ENCODE results near the gene LDAH.

Gene LDAH

DNA sequence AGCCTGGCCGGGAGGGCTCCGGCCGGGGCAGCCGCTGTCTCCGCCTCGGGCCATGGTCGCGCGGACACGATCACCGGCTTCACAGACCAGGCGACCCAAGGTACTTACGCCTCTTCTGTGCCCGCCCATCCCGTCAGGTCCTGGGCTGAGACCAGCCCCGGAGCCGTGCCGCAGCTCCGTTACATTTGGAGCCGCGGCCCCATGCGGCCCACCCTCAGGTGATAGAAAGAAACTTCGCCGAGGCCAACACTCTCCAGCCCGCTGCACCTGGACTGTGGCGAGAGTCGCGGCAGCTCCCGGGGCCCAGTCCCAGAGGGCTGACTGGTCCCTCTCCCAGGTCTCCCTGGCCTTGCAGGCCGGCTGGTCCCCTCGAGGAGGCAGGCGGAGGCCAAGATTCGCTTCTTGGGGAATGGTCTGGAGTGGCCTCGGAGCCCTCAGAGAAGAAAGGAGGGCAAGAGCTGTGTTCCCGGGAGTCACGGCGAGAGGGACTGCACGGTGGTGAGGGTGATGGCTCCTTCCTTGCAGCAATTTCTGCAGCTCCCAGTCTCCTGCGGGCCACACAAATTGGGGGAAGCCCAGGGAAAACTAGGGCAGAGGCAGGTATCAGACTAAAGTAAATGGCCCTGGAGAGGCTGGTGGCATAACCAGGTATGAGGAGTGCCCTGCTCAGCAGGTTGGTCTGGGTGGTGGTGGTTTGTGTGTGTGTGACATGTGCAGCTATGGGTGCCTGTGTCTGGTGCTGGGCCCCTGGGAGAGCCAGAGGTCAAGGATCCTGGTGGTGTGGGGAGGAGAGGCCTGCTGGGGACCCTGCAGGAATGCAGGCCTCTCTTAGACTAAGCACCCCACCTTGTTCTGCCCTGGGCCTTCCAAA is 155.1 kb downstream of the LDAH start:
- DNase-seq (ENCODE audit: low spot score) = no peak

DNA sequence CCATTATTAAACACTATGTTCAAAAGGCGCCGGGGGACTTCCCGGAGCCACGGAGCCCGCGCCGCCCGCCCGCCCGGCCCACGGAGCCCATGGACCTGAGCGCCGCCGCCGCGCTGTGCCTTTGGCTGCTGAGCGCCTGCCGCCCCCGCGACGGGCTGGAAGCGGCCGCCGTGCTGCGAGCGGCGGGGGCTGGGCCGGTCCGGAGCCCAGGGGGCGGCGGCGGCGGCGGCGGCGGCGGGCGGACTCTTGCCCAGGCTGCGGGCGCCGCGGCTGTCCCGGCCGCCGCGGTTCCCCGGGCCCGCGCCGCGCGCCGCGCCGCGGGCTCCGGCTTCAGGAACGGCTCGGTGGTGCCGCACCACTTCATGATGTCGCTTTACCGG is 155.8 kb downstream of the LDAH start:
- no peak for DNase-seq (ENCODE audit: low spot score)

GRCh38 chr2:20666304-20667150 is 156.4 kb downstream of the LDAH start, which contains the start of gene GDF7:
Gene GDF7 (plus strand): TSS chr2:20667144. CDS start chr2:20667240, 96 bp downstream.
- peak; percentile 76 for DNase-seq (ENCODE audit: low spot score)

DNA sequence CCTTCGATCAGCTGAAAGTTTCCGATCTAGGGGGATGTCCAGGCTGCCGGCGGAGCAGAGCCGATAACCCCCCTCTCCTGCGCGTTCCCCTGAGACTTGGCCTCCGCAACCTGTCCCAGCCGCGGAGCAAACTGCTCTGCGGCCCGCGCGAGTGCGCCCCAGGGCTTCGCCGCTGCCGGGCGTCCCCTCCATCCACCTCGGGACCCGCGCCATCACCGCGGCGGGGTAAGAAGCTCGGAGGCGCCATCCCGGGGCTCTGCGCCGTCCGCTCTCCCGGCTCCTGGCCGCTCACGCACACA is 156.9 kb downstream of the LDAH start:
- no peak for DNase-seq (ENCODE audit: low spot score)

GRCh38 chr2:20665243-20666004 is 157.5 kb downstream of the LDAH start:
- DNase-seq (ENCODE audit: low spot score) = no peak

DNA sequence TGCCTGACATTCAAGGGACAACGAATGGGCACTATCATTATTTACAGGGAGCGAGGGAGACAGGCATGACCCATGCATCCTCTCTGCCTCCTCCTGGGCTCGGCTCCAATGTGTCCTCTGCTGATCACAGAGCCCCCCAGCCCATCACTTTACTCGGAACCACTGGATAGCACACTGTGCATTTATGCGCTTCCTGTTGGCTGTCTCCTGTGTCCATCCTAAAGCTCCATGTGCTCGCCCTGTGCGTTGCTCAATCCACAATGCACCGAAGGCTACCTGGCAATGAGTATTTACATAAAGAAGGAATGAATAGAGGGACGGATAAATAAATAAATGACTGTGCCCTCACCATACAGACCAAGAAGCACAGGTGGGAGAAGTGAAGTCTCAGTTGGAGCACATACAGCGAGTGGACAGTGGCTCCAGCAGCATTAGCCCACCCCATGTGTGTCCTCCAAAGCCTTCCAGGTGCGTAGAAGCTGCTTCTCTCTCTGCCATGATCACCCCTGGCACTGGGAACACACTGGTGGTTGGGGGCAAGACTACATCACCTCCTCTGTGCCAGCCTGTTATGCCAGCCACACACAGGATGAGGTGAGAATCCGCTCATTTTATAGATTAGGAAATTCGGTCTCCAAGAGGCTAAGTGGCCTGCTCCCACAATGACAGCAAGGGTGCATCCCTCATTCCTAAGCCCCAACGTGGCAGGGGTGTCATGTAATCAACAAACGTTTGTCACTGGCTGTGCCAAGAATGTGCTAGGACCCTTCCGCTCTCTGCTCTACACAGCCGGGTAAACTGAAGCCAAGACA is 158.3 kb downstream of the LDAH start:
- DNase-seq (ENCODE audit: low spot score) = no peak

DNA sequence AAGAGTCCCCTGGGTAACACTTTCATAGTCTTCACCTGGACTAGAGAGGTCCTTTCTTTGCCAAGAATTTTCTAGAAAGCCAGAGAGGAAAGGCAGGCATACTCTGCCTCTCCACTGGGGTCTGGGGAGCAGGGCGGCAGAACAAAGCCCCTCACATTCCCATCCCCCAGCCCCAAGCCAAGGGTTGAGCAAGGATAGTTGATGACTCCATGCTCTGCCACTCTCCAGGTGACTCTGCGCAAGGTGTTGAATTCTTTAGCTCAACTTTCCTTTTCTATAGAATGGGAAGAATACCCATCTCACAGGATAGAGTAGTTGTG is 158.9 kb downstream of the LDAH start:
- DNase-seq (ENCODE audit: low spot score) = no peak

- DNase-seq (ENCODE audit: low spot score) = peak; percentile 39
Measured at GRCh38 chr2:20663196-20664070, 159.5 kb downstream of the LDAH start.

- DNase-seq (ENCODE audit: low spot score) = peak; percentile 41
Measured at GRCh38 chr2:20662308-20662937, 160.5 kb downstream of the LDAH start.

- DNase-seq (ENCODE audit: low spot score) = peak; percentile 85
Measured at GRCh38 chr2:20661421-20662307, 161.2 kb downstream of the LDAH start.

- DNase-seq (ENCODE audit: low spot score) = no peak
Measured at GRCh38 chr2:20660506-20661420, 162.1 kb downstream of the LDAH start.

DNA sequence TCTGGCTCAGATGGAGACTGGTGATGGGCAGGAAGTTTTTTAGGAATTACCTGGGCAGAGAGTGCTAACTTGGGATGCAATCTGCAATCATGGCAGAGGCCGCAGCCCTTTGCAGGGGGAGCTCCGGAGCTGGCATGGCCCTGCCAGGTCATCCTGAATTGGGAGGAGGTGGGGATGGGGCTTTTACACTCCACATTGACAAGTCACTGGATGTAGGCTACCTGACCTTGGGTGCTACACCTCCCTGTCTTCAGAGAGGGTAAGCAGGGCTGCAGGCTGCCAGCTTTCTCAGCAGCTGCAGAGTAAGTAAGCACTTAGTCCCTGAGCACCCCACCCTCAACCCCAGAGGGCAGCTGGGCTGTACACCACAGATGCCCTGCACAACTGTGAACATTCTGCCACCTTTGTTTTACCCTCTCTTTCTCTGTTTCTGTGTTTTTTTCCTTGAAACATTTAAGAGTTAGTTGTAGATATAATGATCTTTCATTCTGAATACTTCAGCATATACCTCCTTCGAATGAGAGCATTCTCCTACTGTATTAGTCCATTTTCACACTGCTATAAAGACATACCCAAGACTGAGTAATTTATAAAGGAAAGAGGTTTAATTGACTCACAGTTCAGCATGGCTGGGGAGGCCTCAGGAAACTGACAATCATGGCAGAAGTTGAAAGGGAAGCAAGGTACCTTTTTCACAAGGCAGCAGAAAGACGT is 165.2 kb downstream of the LDAH start:
- no peak for DNase-seq (ENCODE audit: low spot score)

- DNase-seq (ENCODE audit: low spot score) = no peak
Measured at GRCh38 chr2:20656561-20656960, 166.3 kb downstream of the LDAH start.

DNA sequence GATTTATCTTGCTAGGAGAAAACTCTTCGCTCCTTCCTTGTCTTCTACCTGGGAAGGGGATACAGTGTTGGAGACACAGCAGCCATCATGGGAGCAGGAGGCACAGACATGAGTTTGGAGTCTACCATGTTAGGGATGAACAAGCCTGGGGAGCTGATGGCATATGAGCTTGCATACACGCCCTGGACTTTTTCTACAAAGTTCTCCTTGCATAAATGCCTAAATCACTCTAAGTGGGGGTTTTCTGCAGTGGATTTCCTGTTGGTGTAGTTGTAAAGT is 168.4 kb downstream of the LDAH start:
- no peak for DNase-seq (ENCODE audit: low spot score)

DNA sequence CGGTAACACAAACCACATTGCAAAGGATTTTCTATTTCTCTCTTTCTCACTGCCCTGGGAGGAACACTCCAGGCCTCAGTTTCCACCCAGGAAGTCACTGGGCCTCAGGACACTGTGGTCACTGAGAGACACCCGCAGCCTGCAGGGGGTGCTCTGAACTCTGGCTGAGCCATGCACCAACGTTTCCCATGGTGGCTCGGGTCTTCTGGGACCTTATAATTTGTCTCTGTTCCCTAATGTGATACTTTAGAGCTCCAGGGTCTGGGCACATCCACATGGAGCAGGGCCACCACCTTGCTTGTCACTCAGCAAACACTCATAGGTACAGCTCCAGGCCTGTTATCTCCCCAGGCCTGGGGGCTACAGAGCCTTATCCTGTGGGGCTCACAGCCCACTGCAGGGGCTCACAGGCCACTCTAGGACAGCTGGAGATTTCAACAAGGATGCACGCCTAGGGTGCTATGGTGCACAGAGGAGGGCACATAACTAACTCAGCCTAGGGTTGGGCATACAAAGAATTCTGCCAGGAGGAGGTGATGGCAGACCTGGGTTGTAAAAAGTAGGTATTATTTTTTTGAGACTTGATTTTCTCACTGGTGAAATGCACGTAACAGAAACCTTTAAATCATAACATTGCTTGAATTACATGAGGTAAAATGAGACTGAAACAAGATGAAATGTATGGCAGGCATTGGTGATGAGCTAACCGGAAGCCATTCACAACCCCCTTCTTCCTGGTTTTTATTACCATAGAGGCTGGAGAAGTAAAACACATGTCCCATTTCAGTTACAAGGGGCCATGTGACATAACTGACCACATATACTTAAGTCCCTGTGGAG is 169.0 kb downstream of the LDAH start:
- no peak for DNase-seq (ENCODE audit: low spot score)

GRCh38 chr2:20652673-20653575 is 170.0 kb downstream of the LDAH start:
- DNase-seq (ENCODE audit: low spot score) = no peak
